Mucosa of stomach (tissue), 1 donor: ENCODE data around the gene PLXNA2.
A peak's percentile ranks its signal among the peaks of the same experiment; 100 is the strongest.

ENCODE experiments used
- H3K27me3 ChIP-seq: one replicate; pipeline ENCODE4 v1.7.0; 2013; ENCODE audit warnings: mild to moderate bottlenecking, low read length; ENCODE audit not compliant: control insufficient read depth, insufficient read depth
- H3K36me3 ChIP-seq: one replicate; pipeline ENCODE4 v1.7.0; 2013; ENCODE audit warnings: low read length; ENCODE audit not compliant: control insufficient read depth, insufficient read depth
- H3K4me1 ChIP-seq: one replicate; pipeline ENCODE4 v1.7.0; 2013; ENCODE audit warnings: mild to moderate bottlenecking, low read length; ENCODE audit not compliant: control insufficient read depth, insufficient read depth
- H3K4me3 ChIP-seq: one replicate; pipeline ENCODE4 v1.7.0; 2013; ENCODE audit warnings: low read length
- H3K9ac ChIP-seq: one replicate; pipeline ENCODE4 v1.7.0; 2013; ENCODE audit warnings: mild to moderate bottlenecking, low read length, moderate library complexity
- H3K9me3 ChIP-seq: one replicate; pipeline ENCODE4 v1.7.0; 2013; ENCODE audit warnings: mild to moderate bottlenecking, low read length, moderate library complexity; ENCODE audit not compliant: control insufficient read depth
- donor health status: Pancreatic carcinoma.

The PLXNA2 gene

GRCh38 chr1:208156741-208157140 lies 87.4 kb downstream of the PLXNA2 start:
- Histone ChIP-seq H3K27me3 (no peaks in the 10 kb centered on the region), H3K4me3 (no peak overlapping the region), H3K9ac (no peak overlapping the region), H3K9me3 (no peaks in the 10 kb centered on the region), H3K4me1 (peaks cover 60% of the 10 kb centered on the region), H3K36me3 (peaks cover 7% of the 10 kb centered on the region)

DNA sequence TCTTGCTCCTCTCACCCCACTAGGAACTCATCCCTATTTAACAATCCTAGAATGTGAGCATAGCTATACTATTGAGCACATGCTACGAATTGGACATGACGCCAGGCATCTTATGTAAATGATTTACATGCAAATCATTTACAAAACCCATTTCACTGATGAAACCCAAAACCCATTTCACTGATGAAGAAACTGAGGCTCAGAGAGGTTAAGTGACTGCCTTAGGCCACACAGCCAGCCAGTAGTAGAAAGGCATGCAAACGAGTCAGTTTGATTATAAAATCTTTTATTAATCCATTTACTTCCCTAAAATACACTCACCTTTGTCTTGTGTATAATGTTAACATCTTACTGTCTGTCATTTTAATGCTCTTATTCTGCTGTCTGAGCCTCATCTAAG lies 87.9 kb downstream of the PLXNA2 start:
- no peaks in the 10 kb centered on the region for H3K9me3 ChIP-seq
- H3K9ac ChIP-seq, result no peak overlapping the region
- no peak overlapping the region for H3K4me3 ChIP-seq
- H3K4me1 ChIP-seq, result peaks cover 60% of the 10 kb centered on the region
- no peaks in the 10 kb centered on the region for H3K27me3 ChIP-seq
- peaks cover 7% of the 10 kb centered on the region for H3K36me3 ChIP-seq

DNA sequence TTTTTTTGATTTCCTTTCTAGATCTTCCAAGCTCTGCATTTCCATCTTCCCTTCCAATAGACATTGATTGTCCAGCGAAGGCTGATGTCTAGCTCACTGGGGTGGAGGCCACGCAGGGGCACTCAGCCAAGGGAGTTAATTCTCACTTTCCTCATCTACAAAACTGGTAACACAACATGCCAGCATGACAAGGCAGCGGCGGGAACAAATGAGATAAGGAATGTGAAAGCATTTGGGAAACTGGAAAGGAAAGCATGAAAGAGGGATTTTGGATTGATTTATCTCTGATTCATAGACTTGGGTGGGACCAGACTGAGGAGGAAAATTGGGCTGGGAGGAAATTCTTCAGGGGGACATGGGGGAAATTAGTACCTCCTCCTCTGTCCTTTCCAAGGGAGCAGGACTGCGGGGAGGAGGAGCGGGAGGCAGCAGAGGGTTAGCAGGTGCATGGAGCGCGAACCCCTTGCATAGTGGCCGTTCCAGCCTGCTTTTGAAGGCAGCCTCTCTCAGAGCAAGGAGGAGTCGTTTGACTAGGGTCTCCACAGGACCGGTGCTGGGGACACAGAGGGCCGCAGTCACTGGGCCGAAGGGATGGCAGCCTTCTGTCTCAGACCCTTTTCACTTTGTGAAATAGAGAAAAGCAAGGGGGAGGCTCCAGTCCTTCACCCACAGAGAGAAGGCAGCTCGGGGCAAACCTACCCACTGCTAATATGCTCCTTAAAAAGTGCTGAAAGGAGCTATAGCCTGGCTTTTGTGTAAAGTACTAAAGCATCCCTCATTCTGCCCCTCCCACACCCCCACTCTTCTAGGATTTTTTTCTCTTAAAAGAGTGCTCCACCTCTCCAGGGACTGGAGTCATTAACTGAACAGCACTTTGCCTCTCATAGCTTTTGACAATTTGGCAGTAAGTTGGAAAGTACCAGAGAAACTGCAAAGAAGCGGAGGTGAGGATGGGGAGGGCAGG lies 89.2 kb downstream of the PLXNA2 start:
- Histone ChIP-seq H3K27me3 (no peaks in the 10 kb centered on the region), H3K4me1 (peaks cover 60% of the 10 kb centered on the region), H3K4me3 (no peak overlapping the region), H3K9ac (no peak overlapping the region), H3K9me3 (no peaks in the 10 kb centered on the region), H3K36me3 (no peaks in the 10 kb centered on the region)

DNA sequence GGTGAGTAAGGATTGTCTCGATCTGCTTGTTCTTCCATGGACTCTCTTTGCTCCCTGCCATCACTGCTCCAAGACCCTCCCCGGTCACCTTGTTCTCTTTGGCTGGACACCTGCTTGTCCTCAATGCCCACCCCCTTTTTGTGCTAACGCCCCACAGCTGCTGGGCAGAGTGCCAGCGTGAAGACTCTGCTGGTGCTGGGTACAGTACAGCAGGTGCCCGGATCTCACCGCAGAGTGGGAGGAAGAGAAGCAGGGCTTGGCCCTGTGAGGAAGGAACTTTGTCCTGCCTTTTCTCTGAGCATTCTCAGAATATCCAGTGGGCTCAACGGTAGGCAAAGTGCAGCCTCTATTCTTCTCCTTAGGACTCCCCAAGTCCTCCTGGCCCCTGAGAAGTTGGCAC lies 90.1 kb downstream of the PLXNA2 start:
- Histone ChIP-seq H3K27me3 (no peaks in the 10 kb centered on the region), H3K9ac (no peak overlapping the region), H3K9me3 (no peaks in the 10 kb centered on the region), H3K4me1 (peaks cover 60% of the 10 kb centered on the region), H3K4me3 (no peak overlapping the region), H3K36me3 (peaks cover 5% of the 10 kb centered on the region)

GRCh38 chr1:208153386-208153785 lies 90.8 kb downstream of the PLXNA2 start:
- Histone ChIP-seq H3K9ac (no peak overlapping the region), H3K27me3 (no peaks in the 10 kb centered on the region), H3K36me3 (peaks cover 7% of the 10 kb centered on the region), H3K9me3 (no peaks in the 10 kb centered on the region), H3K4me1 (peaks cover 55% of the 10 kb centered on the region), H3K4me3 (no peak overlapping the region)

DNA sequence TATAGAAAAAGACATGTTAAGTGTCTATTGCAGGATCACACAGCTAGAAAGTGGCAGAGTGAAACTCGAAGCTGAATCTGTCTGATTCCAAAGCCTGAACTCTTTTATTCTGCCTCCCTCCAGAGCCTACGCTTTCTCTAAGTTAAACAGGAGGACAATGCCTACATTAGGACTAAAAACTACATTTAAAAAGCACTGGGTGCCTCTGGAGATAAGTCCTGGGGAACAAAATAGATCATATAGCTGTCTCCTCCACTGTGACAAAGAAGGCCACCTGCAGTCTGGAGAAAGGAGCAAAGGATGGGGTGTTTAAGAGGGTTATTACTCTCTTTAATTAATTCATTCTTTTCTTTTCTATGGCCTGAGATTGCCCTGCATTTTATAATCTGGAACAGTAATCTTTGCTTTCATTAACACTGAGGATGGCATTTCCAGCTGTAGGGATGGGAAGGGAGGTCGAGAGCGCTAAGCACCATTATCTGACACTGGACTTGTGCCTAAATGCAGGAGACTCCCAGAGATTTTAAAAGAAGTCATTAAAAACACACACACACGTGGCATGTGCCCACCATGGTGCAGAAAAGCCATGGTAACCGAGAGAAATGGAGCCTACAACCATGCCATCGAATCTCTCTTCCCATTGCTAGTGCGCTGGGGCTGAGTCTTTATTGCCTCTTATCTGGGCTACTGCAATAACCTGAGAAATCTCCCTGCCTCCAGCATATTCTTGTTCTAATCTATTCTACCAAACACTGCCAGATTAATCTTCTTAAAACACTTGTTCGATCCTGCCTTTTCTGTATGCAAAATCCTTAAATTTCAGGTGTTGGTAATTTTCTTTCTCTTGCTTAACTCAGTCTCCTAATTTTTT lies 92.2 kb downstream of the PLXNA2 start:
- peaks cover 51% of the 10 kb centered on the region for H3K4me1 ChIP-seq

GRCh38 chr1:208150833-208151458 lies 93.2 kb downstream of the PLXNA2 start:
- H3K36me3 ChIP-seq, result peaks cover 7% of the 10 kb centered on the region
- H3K4me3 ChIP-seq, result no peak overlapping the region
- peaks cover 53% of the 10 kb centered on the region for H3K4me1 ChIP-seq
- no peaks in the 10 kb centered on the region for H3K27me3 ChIP-seq
- no peaks in the 10 kb centered on the region for H3K9me3 ChIP-seq
- H3K9ac ChIP-seq, result peak overlapping the region; percentile 17

More for the DNA sequence above, 92.2 kb downstream of the PLXNA2 start:
- Histone ChIP-seq H3K27me3 (no peaks in the 10 kb centered on the region), H3K4me3 (no peak overlapping the region), H3K36me3 (peaks cover 7% of the 10 kb centered on the region), H3K9ac (no peak overlapping the region), H3K9me3 (no peaks in the 10 kb centered on the region)

DNA sequence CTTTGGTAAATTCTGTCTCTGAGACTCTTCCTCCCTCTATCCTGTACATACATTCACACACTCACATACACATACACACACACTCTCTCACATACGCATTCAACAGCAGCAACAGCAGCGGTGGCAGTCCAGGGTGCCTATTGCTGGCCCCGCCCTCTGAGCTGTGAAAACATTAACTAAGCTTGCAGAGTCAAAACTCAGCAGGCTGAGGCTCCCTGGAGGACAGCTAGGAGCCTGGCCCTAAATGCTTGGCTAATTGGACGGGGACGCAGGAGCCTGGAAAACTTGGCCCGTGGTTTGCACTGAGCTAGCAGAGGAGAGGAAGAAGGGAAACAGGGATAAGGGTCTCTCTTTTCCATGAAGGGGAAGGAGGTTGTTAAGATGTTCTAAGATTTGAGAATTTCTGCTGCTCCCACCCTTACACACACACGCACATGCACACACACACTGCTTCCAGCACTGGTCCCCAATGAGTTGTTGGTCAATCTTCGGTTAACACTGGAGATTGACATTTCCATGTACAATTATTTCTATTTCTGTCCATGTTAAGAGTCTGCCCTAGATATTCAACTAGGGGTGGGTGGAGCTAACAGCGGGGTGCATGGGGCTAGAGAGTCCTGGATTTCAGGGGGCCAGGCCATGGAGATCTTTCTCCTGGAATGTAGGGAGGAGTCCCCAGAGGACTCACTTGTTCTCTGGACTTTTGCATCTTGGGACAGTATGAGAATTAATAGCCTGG lies 94.2 kb downstream of the PLXNA2 start:
- peaks cover 7% of the 10 kb centered on the region for H3K36me3 ChIP-seq
- peaks cover 53% of the 10 kb centered on the region for H3K4me1 ChIP-seq
- H3K27me3 ChIP-seq, result no peaks in the 10 kb centered on the region
- no peak overlapping the region for H3K9ac ChIP-seq
- H3K4me3 ChIP-seq, result no peak overlapping the region
- H3K9me3 ChIP-seq, result no peaks in the 10 kb centered on the region

DNA sequence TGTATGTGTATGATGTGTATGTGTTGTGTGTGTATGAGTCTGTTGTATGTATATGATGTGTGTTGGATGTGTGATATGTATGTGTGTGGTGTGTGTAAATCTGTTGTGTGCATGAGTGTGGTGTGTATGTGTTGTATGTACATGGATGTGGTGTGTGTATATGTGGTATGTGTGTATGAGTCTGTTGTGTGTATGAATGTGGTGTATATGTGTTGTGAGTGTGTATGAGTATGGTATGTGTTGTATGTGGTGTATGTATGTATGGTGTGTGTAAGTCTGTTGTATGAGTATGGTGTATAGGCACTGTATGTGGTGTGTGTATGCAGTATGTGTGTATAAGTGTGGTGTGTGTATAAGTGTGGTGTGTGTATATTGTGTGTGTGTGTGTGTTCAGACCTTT lies 95.0 kb downstream of the PLXNA2 start:
- H3K4me1 ChIP-seq, result peaks cover 48% of the 10 kb centered on the region
- no peaks in the 10 kb centered on the region for H3K27me3 ChIP-seq
- H3K4me3 ChIP-seq, result no peak overlapping the region
- no peak overlapping the region for H3K9ac ChIP-seq
- H3K36me3 ChIP-seq, result peaks cover 7% of the 10 kb centered on the region
- H3K9me3 ChIP-seq, result no peaks in the 10 kb centered on the region

GRCh38 chr1:208148380-208148779 lies 95.8 kb downstream of the PLXNA2 start:
- H3K4me1 ChIP-seq, result peaks cover 39% of the 10 kb centered on the region

DNA sequence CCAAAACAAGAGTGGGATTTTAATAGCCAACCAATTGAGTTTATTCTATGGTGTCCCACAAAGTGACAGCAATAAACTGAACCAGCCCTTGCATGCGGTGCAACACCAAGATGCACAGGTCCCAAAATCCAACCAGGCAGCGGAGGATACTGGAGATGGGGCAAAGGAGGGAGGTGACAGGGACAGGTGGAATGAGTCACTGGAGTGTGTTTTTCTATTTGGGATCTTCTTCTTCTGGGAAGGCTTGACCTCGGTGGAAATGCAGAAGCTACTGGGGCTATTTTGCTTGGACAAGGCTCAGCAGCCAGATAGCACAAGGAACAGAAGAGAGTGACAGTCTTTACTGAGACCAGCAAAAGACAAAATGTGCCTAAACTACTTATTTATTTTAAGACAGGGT lies 97.5 kb downstream of the PLXNA2 start:
- Histone ChIP-seq H3K27me3 (no peaks in the 10 kb centered on the region), H3K4me3 (no peak overlapping the region), H3K9ac (no peak overlapping the region), H3K9me3 (no peaks in the 10 kb centered on the region), H3K4me1 (peaks cover 53% of the 10 kb centered on the region), H3K36me3 (peaks cover 7% of the 10 kb centered on the region)

More at GRCh38 chr1:208148380-208148779, 95.8 kb downstream of the PLXNA2 start:
- H3K9ac ChIP-seq, result no peak overlapping the region
- H3K27me3 ChIP-seq, result no peaks in the 10 kb centered on the region
- H3K36me3 ChIP-seq, result peaks cover 7% of the 10 kb centered on the region
- no peaks in the 10 kb centered on the region for H3K9me3 ChIP-seq
- H3K4me3 ChIP-seq, result no peak overlapping the region
